CD14-positive monocyte (primary cell): ENCODE results near the gene GDA. TPM values are rescaled to one million over a fixed set of nuclear protein-coding genes. Genes with fewer than 3 reads are reported as not detected.

Experiments used
- DNase-seq, 3 donors: peaks; one replicate each; pipeline ENCODE4 v3.0.0-alpha.2; 2011 to 2022
- H2AFZ ChIP-seq: 2 replicates; pipeline ENCODE4 v1.6.0; 2012; ENCODE audit warnings: mild to moderate bottlenecking, low read depth, low read length, inconsistent platforms; ENCODE audit not compliant: insufficient read depth, poor library complexity, severe bottlenecking
- H3K27ac ChIP-seq, 2 donors: 1 replicate in 1 of 2; 2 replicates in 1 of 2; pipeline ENCODE4 v1.5.1; 2012 to 2013; ENCODE audit warnings: low read length in 2 of 2, control low read depth in 1 of 2, inconsistent platforms in 1 of 2, low read depth in 1 of 2, mild to moderate bottlenecking in 1 of 2
- H3K27me3 ChIP-seq, 2 donors: one replicate each; pipeline versions ENCODE4 v1.6.0 to v1.6.1; 2011 to 2013; ENCODE audit warnings: low read length in 2 of 2; ENCODE audit not compliant: control insufficient read depth in 2 of 2, insufficient read depth in 2 of 2
- H3K36me3 ChIP-seq, 2 donors: replicated peaks in 1 of 2; 1 replicate in 1 of 2; 2 replicates in 1 of 2; pipeline versions ENCODE4 v1.5.1 to v1.6.1; 2012 to 2013; ENCODE audit warnings: low read length in 2 of 2, control low read depth in 1 of 2, inconsistent platforms in 1 of 2, mild to moderate bottlenecking in 1 of 2; ENCODE audit not compliant: insufficient read depth in 2 of 2, control insufficient read depth in 1 of 2
- H3K4me1 ChIP-seq, 2 donors: 1 replicate in 1 of 2; 2 replicates in 1 of 2; pipeline versions ENCODE4 v1.5.1 to v1.6.1; 2012 to 2013; ENCODE audit warnings: low read length in 2 of 2, control low read depth in 1 of 2, inconsistent platforms in 1 of 2, mild to moderate bottlenecking in 1 of 2, moderate library complexity in 1 of 2; ENCODE audit not compliant: insufficient read depth in 2 of 2, control insufficient read depth in 1 of 2
- H3K4me2 ChIP-seq: replicated peaks from 2 replicates; pipeline ENCODE3; 2012; ENCODE audit warnings: low read length, moderate library complexity, mild to moderate bottlenecking; ENCODE audit not compliant: poor library complexity, severe bottlenecking; ENCODE audit errors: extremely low read depth
- H3K4me3 ChIP-seq, 3 experiments: fragments of 200-600 bp in 1 of 3; sonication (generic) in 1 of 3; replicated peaks in 1 of 3; 1 replicate in 2 of 3; 2 replicates in 1 of 3; pipeline ENCODE4 v1.5.1; 2011 to 2013; ENCODE audit warnings: low read length in 3 of 3, mild to moderate bottlenecking in 3 of 3, control low read depth in 2 of 3, low read depth in 2 of 3, inconsistent platforms in 1 of 3, moderate library complexity in 1 of 3
- H3K79me2 ChIP-seq: 2 replicates; pipeline ENCODE4 v1.6.0; 2012; ENCODE audit warnings: mild to moderate bottlenecking, control low read depth, inconsistent platforms, low read length, moderate library complexity; ENCODE audit not compliant: insufficient read depth
- H3K9ac ChIP-seq: 2 replicates; pipeline ENCODE4 v1.6.0; 2017; ENCODE audit warnings: low read length, mild to moderate bottlenecking; ENCODE audit not compliant: insufficient read depth, poor library complexity, severe bottlenecking
- H3K9me3 ChIP-seq, 2 donors: replicated peaks in 1 of 2; 1 replicate in 1 of 2; 2 replicates in 1 of 2; pipeline versions ENCODE4 v1.5.1 to v1.6.1; 2012 to 2013; ENCODE audit warnings: low read length in 2 of 2, control low read depth in 1 of 2; ENCODE audit not compliant: control insufficient read depth in 1 of 2, insufficient read depth in 1 of 2
- H4K20me1 ChIP-seq: 2 replicates; pipeline ENCODE4 v1.6.0; 2012; ENCODE audit warnings: mild to moderate bottlenecking, low read length, control low read depth, moderate library complexity; ENCODE audit not compliant: insufficient read depth
- H3K27ac Mint-ChIP-seq, 7 donors: one replicate each; pipeline ENCODE4 v1.8.0; 2020; ENCODE audit warnings: mild to moderate bottlenecking in 7 of 7, mixed read lengths in 7 of 7, moderate library complexity in 6 of 7, inconsistent platforms in 2 of 7
- H3K27me3 Mint-ChIP-seq, 3 donors: one replicate each; pipeline ENCODE4 v1.8.0; 2021 to 2022; ENCODE audit warnings: low read depth in 3 of 3, mild to moderate bottlenecking in 3 of 3, mixed read lengths in 3 of 3, moderate library complexity in 3 of 3, inconsistent platforms in 1 of 3
- H3K36me3 Mint-ChIP-seq, 2 donors: one replicate each; pipeline ENCODE4 v1.8.0; 2020; ENCODE audit warnings: mixed read lengths in 2 of 2, inconsistent platforms in 1 of 2, mild to moderate bottlenecking in 1 of 2
- H3K4me1 Mint-ChIP-seq: one replicate; pipeline ENCODE4 v1.8.0; 2020; ENCODE audit warnings: mild to moderate bottlenecking, mixed read lengths
- H3K4me3 Mint-ChIP-seq, 2 donors: one replicate each; pipeline ENCODE4 v1.8.0; 2020; ENCODE audit warnings: mild to moderate bottlenecking in 2 of 2, mixed read lengths in 2 of 2, moderate library complexity in 1 of 2
- H3K9me3 Mint-ChIP-seq, 7 donors: one replicate each; pipeline ENCODE4 v1.8.0; 2020 to 2022; ENCODE audit warnings: mixed read lengths in 7 of 7, mild to moderate bottlenecking in 6 of 7, moderate library complexity in 6 of 7, inconsistent platforms in 2 of 7
- WGBS: methylation state at CpG from one replicate; pipeline ENCODE4 v1.1.5; 2013; ENCODE audit warnings: missing lambda C conversion rate; ENCODE audit not compliant: insufficient coverage; 5-methylcytosine and 5-hydroxymethylcytosine counted together
- intact Hi-C, 2 donors: fragments of 100-400 bp; cut with micrococcal nuclease; formaldehyde crosslinking; loops; one replicate each; pipeline versions ENCODE4 v1.15.0 to v1.15.1; 2023
- polyA plus RNA-seq, 3 donors: library from polyadenylated mRNA; depleted of rRNA in 1 of 3; unstranded in 2 of 3; stranded (reverse) in 1 of 3; fragments of 300-500 nt in 2 of 3; fragments of >200 nt in 1 of 3; fragmentation: Illumina TruSeq in 2 of 3; gene quantifications; 1 replicate in 2 of 3; 2 replicates in 1 of 3; pipeline ENCODE4 v1.2.3, GENCODE V29; 2012 to 2021
- TF ChIP-seq, protein P1 (sequence below): fragments of 200-600 bp; IDR thresholded peaks from one replicate; pipeline ENCODE4 v1.8.0; 2022; ENCODE audit warnings: antibody characterized with exemption, mild to moderate bottlenecking

Gene GDA
- polyA plus RNA-seq, 3 donors: not detected

DNA sequence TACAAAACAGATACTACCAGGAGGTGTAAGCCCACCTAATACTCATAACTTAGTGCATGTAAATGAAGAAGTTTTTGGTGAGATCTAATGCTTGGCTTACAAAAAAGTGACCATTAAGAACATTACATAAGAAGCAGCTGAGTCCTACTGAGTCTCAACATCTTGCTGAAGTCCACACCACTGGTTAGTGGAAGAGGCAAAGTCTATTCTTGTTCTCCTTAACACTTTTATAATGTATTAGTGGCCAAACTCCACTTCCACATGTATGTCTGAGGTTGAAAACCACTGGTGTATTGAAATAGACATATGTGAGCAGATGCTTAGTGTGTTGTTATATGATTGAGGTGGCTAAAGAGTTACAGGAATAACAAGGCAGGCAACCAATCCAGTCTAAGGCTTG is 18.9 kb upstream of the GDA start:
- Mint-ChIP-seq H3K27me3 (peaks cover 2 to 7% (median 5%) of the 10 kb centered on the region in 3 donors), H3K4me3 (no peak overlapping the region), H3K4me1 (no peaks in the 10 kb centered on the region), H3K27ac (no peak overlapping the region), H3K9me3 (peaks cover 0 to 2% (median 0%) of the 10 kb centered on the region in 7 donors), H3K36me3 (no peaks in the 10 kb centered on the region)
- Histone ChIP-seq H3K4me1 (no peaks in the 10 kb centered on the region), H3K36me3 (no peaks in the 10 kb centered on the region), H2AFZ (no peak overlapping the region), H3K27me3 (no peaks in the 10 kb centered on the region), H3K4me2 (no peak overlapping the region), H3K9ac (no peak overlapping the region), H4K20me1 (no peaks in the 10 kb centered on the region), H3K9me3 (no peaks in the 10 kb centered on the region), H3K79me2 (no peaks in the 10 kb centered on the region), H3K4me3 (no peak overlapping the region), H3K27ac (no peak overlapping the region)
- DNase-seq: no peak
- TF ChIP-seq, protein P1, sequence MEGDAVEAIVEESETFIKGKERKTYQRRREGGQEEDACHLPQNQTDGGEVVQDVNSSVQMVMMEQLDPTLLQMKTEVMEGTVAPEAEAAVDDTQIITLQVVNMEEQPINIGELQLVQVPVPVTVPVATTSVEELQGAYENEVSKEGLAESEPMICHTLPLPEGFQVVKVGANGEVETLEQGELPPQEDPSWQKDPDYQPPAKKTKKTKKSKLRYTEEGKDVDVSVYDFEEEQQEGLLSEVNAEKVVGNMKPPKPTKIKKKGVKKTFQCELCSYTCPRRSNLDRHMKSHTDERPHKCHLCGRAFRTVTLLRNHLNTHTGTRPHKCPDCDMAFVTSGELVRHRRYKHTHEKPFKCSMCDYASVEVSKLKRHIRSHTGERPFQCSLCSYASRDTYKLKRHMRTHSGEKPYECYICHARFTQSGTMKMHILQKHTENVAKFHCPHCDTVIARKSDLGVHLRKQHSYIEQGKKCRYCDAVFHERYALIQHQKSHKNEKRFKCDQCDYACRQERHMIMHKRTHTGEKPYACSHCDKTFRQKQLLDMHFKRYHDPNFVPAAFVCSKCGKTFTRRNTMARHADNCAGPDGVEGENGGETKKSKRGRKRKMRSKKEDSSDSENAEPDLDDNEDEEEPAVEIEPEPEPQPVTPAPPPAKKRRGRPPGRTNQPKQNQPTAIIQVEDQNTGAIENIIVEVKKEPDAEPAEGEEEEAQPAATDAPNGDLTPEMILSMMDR: no peak
- intact Hi-C loops: no loop called here

DNA sequence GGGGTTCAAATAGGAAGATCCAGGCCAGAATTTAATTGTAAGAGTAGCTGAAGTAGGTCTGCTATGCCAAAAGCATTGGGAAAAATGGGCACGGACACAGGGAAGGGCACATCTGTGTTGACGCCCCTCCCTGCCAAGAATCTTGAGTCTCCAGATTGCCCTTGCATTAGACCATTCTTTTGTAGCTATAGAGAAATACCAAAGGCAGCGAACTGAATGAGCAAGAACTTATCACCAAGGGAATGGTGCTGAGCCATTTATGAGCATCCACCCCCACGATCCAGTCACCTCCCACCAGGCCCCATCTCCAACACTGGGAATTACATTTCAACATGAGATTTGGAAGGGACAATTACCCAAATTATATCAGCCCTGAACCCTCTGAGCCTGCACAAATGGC is 18.0 kb upstream of the GDA start:
- no peak overlapping the region for H3K27ac Mint-ChIP-seq
- Histone ChIP-seq H4K20me1 (no peaks in the 10 kb centered on the region), H3K9ac (no peak overlapping the region), H3K79me2 (no peaks in the 10 kb centered on the region), H2AFZ (no peak overlapping the region), H3K27me3 (no peaks in the 10 kb centered on the region), H3K4me3 (no peak overlapping the region), H3K4me2 (no peak overlapping the region), H3K9me3 (no peaks in the 10 kb centered on the region), H3K4me1 (no peaks in the 10 kb centered on the region), H3K36me3 (no peaks in the 10 kb centered on the region), H3K27ac (no peak overlapping the region)
- no peaks in the 10 kb centered on the region for H3K4me1 Mint-ChIP-seq
- no peaks in the 10 kb centered on the region for H3K36me3 Mint-ChIP-seq
- TF ChIP-seq, protein P1: no peak
- no peak overlapping the region for H3K4me3 Mint-ChIP-seq
- intact Hi-C loops: no loop called here
- H3K9me3 Mint-ChIP-seq: peaks cover 0 to 3% (median 0%) of the 10 kb centered on the region in 7 donors
- DNase-seq: no peak
- H3K27me3 Mint-ChIP-seq: peaks cover under 1 to 7% (median 5%) of the 10 kb centered on the region in 3 donors
- WGBS: 94% methylated on average over 4 of the region's 4 CpGs
